Psoas muscle (tissue), 8 donors: ENCODE measurements around the gene KIF22. TPM values are rescaled to one million over a fixed set of nuclear protein-coding genes. Genes with fewer than 3 reads are reported as not detected.

ENCODE experiments used
- ATAC-seq, 4 donors: fragments of 200-7000 bp; cut with Tn5 transposase; one replicate each; pipeline ENCODE4 v1.9.1; 2020; ENCODE audit warnings: moderate library complexity in 3 of 4, mild to moderate bottlenecking in 2 of 4
- DNase-seq, 2 donors: peaks; one replicate each; pipeline ENCODE4 v3.0.0-alpha.2; 2020
- H3K27ac ChIP-seq: fragments of 200-600 bp; one replicate; pipeline ENCODE4 v1.8.0; 2022
- H3K27me3 ChIP-seq, 3 donors: fragments of 200-600 bp in 1 of 3; one replicate each; pipeline versions ENCODE4 v1.6.1 to v1.8.0; 2013 to 2022; ENCODE audit warnings: low read length in 2 of 3, mild to moderate bottlenecking in 2 of 3, moderate library complexity in 1 of 3; ENCODE audit not compliant: insufficient read depth in 3 of 3
- H3K36me3 ChIP-seq, 2 donors: fragments of 200-600 bp in 1 of 2; one replicate each; pipeline versions ENCODE4 v1.6.1 to v1.8.0; 2013 to 2022; ENCODE audit warnings: low read depth in 1 of 2, mild to moderate bottlenecking in 1 of 2, moderate library complexity in 1 of 2; ENCODE audit not compliant: insufficient read depth in 1 of 2
- H3K4me1 ChIP-seq: fragments of 200-600 bp; one replicate; pipeline ENCODE4 v1.8.0; 2022
- H3K4me3 ChIP-seq: fragments of 200-600 bp; one replicate; pipeline ENCODE4 v1.8.0; 2022; ENCODE audit warnings: mild to moderate bottlenecking
- H3K9me3 ChIP-seq: fragments of 200-600 bp; one replicate; pipeline ENCODE4 v1.8.0; 2022
- WGBS, 3 donors: extraction: QIAGEN DNeasy Blood & Tissue Kit; methylation state at CpG; one replicate each; pipeline versions ENCODE4 v1.1.6 to v1.1.7; 2013; 5-methylcytosine and 5-hydroxymethylcytosine counted together
- intact Hi-C, 2 donors: fragments of 100-400 bp; cut with DNase I; formaldehyde crosslinking; loops; one replicate each; pipeline versions ENCODE4 v1.11.0 to v1.14.2; 2022
- polyA plus RNA-seq, 3 donors: library from polyadenylated mRNA; stranded (reverse); fragments of 200-250 nt; gene quantifications; one replicate each; pipeline ENCODE4 v1.2.3, GENCODE V29; 2013
- total RNA-seq, 4 donors: library from RNA; stranded (reverse); fragmentation: NEBNext Ultra II Directional in 2 of 4; extraction: Animal tissue kit (Norgen Biotek cat#: 25700) in 2 of 4; gene quantifications; one replicate each; pipeline versions ENCODE4 v1.2.1 to v1.2.4, GENCODE V29; 2021 to 2023
- TF ChIP-seq, protein P1 (sequence below): fragments of 200-600 bp; IDR thresholded peaks from one replicate; pipeline ENCODE4 v1.8.0; 2022; ENCODE audit warnings: antibody characterized with exemption
- donor health status: healthy with polysubstance abuse.
- donor health status: DM: no; HTN: no; CAD: no; lungs with moderate emphysema.
- donor health status: Bipolar disorder and iron deficiency.
- donor health status: healthy.
- donor health status: DM: yes; HTN: yes; CAD: no.
- donor health status: DM: no; HTN: no; CAD: no.
- donor health status: DM: no; HTN: no; CAD: no.
- donor health status: DM: yes; HTN: yes; CAD: no.

The KIF22 gene
- total and polyA plus RNA-seq, 7 donors = 12.6 to 23.8 (median 15.4) TPM

DNA sequence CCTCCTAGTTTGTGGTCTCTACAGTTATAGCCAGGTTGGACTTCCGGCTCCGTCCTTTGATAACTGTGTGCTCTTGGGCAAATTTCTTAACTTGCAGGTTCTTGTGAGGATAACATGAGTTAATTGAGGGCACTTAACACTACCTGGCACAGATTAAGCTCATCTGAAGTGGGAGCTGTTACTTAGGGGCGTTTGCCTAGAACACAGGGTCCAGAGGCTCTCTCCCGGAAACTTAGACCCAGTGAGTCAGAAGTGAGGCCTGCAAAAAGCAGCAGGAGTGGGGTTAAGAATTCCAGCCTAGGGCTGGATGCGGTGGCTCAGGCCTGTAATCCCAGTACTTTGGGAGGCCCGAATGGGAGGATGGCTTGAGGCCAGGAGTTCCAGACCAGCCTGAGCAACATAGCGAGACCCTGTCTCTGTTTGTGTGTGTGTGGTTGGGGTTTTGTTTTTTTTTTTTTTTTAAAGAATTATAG lies 31.1 kb downstream of the KIF22 start:
- 55 to 58% (median 57%) methylated on average over 7 of the region's 7 CpGs for WGBS, 3 donors
- Histone ChIP-seq H3K27me3 (no peaks in the 10 kb centered on the region), H3K27ac (peak overlapping the region; percentile 80), H3K9me3 (no peaks in the 10 kb centered on the region), H3K4me3 (peak overlapping the region; percentile 69), H3K36me3 (peaks cover 0 to 26% of the 10 kb centered on the region in 2 donors), H3K4me1 (peaks cover 50% of the 10 kb centered on the region)
- intact Hi-C loops = no loop called here
- TF ChIP-seq, protein P1, sequence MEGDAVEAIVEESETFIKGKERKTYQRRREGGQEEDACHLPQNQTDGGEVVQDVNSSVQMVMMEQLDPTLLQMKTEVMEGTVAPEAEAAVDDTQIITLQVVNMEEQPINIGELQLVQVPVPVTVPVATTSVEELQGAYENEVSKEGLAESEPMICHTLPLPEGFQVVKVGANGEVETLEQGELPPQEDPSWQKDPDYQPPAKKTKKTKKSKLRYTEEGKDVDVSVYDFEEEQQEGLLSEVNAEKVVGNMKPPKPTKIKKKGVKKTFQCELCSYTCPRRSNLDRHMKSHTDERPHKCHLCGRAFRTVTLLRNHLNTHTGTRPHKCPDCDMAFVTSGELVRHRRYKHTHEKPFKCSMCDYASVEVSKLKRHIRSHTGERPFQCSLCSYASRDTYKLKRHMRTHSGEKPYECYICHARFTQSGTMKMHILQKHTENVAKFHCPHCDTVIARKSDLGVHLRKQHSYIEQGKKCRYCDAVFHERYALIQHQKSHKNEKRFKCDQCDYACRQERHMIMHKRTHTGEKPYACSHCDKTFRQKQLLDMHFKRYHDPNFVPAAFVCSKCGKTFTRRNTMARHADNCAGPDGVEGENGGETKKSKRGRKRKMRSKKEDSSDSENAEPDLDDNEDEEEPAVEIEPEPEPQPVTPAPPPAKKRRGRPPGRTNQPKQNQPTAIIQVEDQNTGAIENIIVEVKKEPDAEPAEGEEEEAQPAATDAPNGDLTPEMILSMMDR = no peak
- ATAC-seq (peak; percentile 40 to 62 (median 52)), DNase-seq (no peak)

DNA sequence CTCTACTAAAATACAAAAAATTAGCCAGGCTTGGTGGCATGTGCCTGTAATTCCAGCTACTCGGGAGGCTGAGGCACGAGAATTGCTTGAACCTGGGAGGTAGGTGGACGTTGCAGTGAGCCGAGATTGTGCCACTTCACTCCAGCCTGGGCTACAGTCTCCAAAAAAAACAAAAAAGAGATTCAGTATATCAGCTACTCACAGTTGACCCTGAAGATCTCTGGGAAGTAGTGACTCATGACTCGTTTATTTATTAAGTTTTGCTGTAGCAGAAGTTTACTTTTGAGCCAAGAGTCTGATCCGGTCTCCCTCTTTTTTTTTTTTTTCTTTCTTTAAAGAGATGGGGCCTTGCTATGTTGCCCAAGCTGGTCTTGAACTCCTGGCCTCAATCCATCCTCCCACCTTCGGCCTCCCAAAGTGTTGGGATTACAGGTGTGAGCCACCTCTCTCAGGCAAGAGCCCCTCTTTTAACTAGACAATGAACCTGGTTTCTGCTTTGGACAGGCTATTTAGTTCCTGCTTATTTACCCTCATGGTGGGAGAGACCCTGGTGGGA lies 34.1 kb downstream of the KIF22 start:
- TF ChIP-seq, protein P1 = no peak
- ATAC-seq = peak in 1 of 4 donors; percentile 11
- Histone ChIP-seq H3K27ac (peak overlapping the region; percentile 46), H3K9me3 (no peaks in the 10 kb centered on the region), H3K4me1 (peaks cover 39% of the 10 kb centered on the region), H3K4me3 (peak overlapping the region; percentile 24), H3K27me3 (no peaks in the 10 kb centered on the region), H3K36me3 (peaks cover 0 to 4% of the 10 kb centered on the region in 2 donors)
- DNase-seq = no peak
- intact Hi-C loops = no loop called here
- WGBS, 3 donors = 57 to 67% (median 59%) methylated on average over 7 of the region's 7 CpGs

DNA sequence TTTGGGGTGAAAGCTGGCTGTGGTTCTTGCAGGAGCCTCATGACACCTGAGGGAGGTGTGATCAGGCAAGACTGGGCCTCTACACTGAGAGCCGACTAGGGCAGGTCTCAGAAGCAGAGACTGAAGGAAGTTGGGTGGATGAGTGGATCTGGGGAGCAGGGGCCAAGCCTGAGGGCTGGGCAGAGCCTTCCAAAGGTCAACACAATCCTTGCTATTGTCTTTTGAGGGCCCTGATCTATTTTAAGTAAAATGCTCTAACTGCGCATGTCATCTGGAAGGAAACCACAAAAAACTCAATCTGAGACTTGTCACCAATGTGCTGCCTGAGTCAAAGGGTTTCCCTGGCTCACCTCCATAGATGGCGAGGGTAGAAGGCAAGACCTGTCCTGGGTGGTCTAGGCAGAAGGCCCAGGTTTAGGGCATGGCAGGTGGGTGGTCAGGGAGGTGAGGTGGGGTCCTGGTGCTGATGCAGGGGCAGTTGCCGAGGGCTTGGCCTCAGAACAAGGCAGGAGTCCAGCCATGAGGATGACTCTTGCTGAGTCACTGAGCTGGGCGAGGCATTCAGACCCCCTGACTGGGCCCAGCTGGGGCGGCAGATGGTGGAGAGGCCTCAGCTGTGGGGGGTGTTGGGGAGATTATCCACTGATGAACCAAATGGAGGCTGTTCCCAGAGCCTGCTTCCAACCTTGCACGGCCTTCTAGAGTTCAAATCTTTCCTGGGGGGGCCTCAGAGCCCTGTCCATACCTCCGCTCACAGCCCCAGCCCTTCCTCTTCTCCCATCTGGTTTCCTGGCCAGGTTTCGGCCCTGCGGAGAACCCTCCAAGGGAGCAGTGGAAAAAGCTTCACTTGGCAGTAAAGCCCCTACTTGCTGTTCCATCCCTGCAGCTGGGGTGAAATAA lies 34.8 kb downstream of the KIF22 start:
- Histone ChIP-seq H3K9me3 (no peaks in the 10 kb centered on the region), H3K4me1 (peaks cover 35% of the 10 kb centered on the region), H3K27me3 (no peaks in the 10 kb centered on the region), H3K36me3 (no peaks in the 10 kb centered on the region), H3K4me3 (peak overlapping the region; percentile 24), H3K27ac (peak overlapping the region; percentile 46)
- intact Hi-C loops = no loop called here
- WGBS, 3 donors = 49 to 55% (median 51%) methylated on average over 10 of the region's 10 CpGs
- peak; percentile 25 to 46 (median 38) for ATAC-seq
- DNase-seq = peak; percentile 66 to 77
- TF ChIP-seq, protein P1 = no peak

DNA sequence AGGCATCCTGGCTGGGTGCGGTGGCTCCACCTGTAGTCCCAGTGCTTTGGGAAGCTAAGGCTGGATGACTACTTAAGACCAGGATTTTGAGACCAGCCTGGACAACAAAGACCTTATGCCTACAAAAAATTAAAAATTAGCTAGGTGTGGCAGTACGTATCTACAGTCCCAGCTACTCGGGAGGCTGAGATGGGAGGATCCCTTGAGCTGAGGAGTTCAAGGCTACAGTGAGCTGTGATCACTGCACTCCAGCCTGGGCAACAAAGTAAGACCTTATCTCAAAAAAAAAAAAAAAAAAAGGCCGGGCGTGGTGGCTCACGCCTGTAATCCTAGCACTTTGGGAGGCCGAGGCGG lies 35.8 kb downstream of the KIF22 start:
- H3K4me3 ChIP-seq = no peak overlapping the region
- DNase-seq (no peak), ATAC-seq (no peak)
- peaks cover 31% of the 10 kb centered on the region for H3K4me1 ChIP-seq
- no peaks in the 10 kb centered on the region for H3K9me3 ChIP-seq
- H3K27me3 ChIP-seq = no peaks in the 10 kb centered on the region
- no peak overlapping the region for H3K27ac ChIP-seq
- H3K36me3 ChIP-seq = peaks cover 0 to 7% of the 10 kb centered on the region in 2 donors
- TF ChIP-seq, protein P1 = no peak
- 90 to 93% (median 90%) methylated on average over 3 to 7 of the region's 8 CpGs for WGBS, 3 donors
- intact Hi-C loops = no loop called here
